Endothelial cell (in vitro differentiated cells): ENCODE results near the gene SMAD6. TPM values are rescaled to one million over a fixed set of nuclear protein-coding genes. Genes with fewer than 3 reads are reported as not detected.
A peak's percentile ranks its signal among the peaks of the same experiment; 100 is the strongest.

Experiments
- DNase-seq: peaks from one replicate; pipeline ENCODE4 v3.0.0; 2021; ENCODE audit warnings: low spot score
- H3K27ac Mint-ChIP-seq: one replicate; pipeline ENCODE4 v1.8.0; 2021; ENCODE audit warnings: mixed read lengths, inconsistent platforms; ENCODE audit not compliant: unreplicated experiment
- H3K27me3 Mint-ChIP-seq: one replicate; pipeline ENCODE4 v1.8.0; 2021; ENCODE audit warnings: mild to moderate bottlenecking, moderate library complexity, mixed read lengths, inconsistent platforms; ENCODE audit not compliant: unreplicated experiment
- H3K36me3 Mint-ChIP-seq: one replicate; pipeline ENCODE4 v1.8.0; 2021; ENCODE audit warnings: mild to moderate bottlenecking, low read depth, mixed read lengths, inconsistent platforms; ENCODE audit not compliant: unreplicated experiment
- H3K4me1 Mint-ChIP-seq: one replicate; pipeline ENCODE4 v1.8.0; 2021; ENCODE audit warnings: mild to moderate bottlenecking, mixed read lengths, inconsistent platforms; ENCODE audit not compliant: unreplicated experiment
- H3K4me3 Mint-ChIP-seq: one replicate; pipeline ENCODE4 v1.8.0; 2021; ENCODE audit warnings: mild to moderate bottlenecking, mixed read lengths, inconsistent platforms; ENCODE audit not compliant: unreplicated experiment
- H3K9me3 Mint-ChIP-seq: one replicate; pipeline ENCODE4 v1.8.0; 2021; ENCODE audit warnings: mixed read lengths, inconsistent platforms; ENCODE audit not compliant: unreplicated experiment
- total RNA-seq: library from RNA; stranded (reverse); fragmentation: NEBNext Ultra II Directional; extraction: Animal tissue kit (Norgen Biotek cat#: 25700); gene quantifications from one replicate; pipeline ENCODE4 v1.2.1, GENCODE V29; 2021; ENCODE audit not compliant: unreplicated experiment
- TF ChIP-seq, protein P1 (sequence below): fragments of 200-600 bp; sonication (generic); IDR thresholded peaks from one replicate; pipeline ENCODE4 v1.5.0; 2021; ENCODE audit warnings: antibody characterized with exemption; ENCODE audit not compliant: unreplicated experiment

The SMAD6 gene
- total RNA-seq, 1 donor from 2014 or later = 21.3 TPM

DNA sequence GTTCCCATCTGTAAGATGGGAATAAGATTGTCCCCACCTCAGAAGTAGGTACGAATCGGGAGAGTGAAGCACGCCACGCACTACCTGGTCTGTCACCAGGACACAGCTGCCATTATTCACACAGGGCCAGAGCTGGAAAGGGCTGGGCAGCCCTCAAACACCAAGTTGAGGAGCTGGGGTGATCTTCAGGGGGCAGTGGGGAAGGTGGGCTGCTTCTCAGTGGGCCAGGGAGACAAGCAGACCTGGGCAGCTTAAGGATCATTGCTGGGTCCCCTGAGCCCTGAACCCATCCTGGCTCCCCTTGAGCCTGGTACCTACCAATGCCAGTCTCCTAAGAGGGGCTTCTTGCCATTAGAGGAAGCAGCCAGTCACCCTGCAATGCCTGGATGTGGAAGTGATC is 82.1 kb downstream of the SMAD6 start:
- peaks cover 5% of the 10 kb centered on the region for H3K4me1 Mint-ChIP-seq
- TF ChIP-seq, protein P1, sequence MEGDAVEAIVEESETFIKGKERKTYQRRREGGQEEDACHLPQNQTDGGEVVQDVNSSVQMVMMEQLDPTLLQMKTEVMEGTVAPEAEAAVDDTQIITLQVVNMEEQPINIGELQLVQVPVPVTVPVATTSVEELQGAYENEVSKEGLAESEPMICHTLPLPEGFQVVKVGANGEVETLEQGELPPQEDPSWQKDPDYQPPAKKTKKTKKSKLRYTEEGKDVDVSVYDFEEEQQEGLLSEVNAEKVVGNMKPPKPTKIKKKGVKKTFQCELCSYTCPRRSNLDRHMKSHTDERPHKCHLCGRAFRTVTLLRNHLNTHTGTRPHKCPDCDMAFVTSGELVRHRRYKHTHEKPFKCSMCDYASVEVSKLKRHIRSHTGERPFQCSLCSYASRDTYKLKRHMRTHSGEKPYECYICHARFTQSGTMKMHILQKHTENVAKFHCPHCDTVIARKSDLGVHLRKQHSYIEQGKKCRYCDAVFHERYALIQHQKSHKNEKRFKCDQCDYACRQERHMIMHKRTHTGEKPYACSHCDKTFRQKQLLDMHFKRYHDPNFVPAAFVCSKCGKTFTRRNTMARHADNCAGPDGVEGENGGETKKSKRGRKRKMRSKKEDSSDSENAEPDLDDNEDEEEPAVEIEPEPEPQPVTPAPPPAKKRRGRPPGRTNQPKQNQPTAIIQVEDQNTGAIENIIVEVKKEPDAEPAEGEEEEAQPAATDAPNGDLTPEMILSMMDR = no peak
- H3K4me3 Mint-ChIP-seq = no peak overlapping the region
- no peak overlapping the region for H3K27ac Mint-ChIP-seq
- H3K36me3 Mint-ChIP-seq = no peaks in the 10 kb centered on the region
- H3K27me3 Mint-ChIP-seq = no peaks in the 10 kb centered on the region
- H3K9me3 Mint-ChIP-seq = no peaks in the 10 kb centered on the region
- no peak for DNase-seq

DNA sequence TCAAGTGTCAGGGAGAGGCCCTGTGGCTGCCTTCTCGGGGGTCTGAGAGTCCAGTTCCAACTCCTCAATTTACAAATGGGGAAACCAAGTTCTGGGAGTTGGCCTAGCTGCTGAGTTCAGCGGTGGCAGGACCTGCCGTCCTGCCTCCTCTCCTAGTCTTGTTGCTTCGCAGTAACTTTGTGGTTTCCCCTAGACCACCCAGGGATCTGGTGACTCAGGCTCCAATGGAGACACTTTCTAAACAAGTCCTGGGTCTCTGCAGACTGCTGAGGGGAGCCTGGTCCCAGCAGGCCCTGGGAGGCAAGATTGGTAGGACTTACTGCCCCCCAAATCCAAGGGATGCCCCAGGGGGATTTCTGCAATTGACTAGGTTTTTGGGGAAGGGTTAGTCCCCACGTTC is 83.6 kb downstream of the SMAD6 start:
- peaks cover 5% of the 10 kb centered on the region for H3K4me1 Mint-ChIP-seq
- TF ChIP-seq, protein P1 = no peak
- H3K9me3 Mint-ChIP-seq = no peaks in the 10 kb centered on the region
- no peak for DNase-seq
- no peaks in the 10 kb centered on the region for H3K36me3 Mint-ChIP-seq
- peaks cover 2% of the 10 kb centered on the region for H3K27me3 Mint-ChIP-seq
- no peak overlapping the region for H3K27ac Mint-ChIP-seq
- H3K4me3 Mint-ChIP-seq = no peak overlapping the region

DNA sequence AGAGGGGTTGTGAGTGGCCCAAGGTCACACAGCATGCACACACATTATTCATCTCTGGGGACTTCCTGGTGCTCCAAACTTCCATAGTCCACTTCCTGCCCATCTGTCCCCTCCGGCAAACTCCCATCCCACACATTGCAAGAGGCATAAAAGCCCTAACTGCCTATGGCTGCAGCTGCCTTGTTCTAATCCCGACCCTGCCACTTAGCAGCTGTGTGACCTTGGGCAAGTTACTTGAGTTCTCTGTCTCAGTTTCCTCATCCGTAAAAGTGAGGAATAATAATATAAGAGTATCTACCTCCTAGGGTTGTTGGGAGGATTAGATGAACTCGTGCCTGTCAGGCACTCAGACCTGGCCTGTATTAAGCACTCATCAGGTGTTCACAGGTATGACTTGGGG is 84.2 kb downstream of the SMAD6 start:
- Mint-ChIP-seq H3K4me3 (no peak overlapping the region), H3K27ac (peak overlapping the region; percentile 40), H3K36me3 (no peaks in the 10 kb centered on the region), H3K27me3 (peaks cover 2% of the 10 kb centered on the region), H3K4me1 (peaks cover 5% of the 10 kb centered on the region), H3K9me3 (no peaks in the 10 kb centered on the region)
- no peak for DNase-seq
- TF ChIP-seq, protein P1 = no peak

DNA sequence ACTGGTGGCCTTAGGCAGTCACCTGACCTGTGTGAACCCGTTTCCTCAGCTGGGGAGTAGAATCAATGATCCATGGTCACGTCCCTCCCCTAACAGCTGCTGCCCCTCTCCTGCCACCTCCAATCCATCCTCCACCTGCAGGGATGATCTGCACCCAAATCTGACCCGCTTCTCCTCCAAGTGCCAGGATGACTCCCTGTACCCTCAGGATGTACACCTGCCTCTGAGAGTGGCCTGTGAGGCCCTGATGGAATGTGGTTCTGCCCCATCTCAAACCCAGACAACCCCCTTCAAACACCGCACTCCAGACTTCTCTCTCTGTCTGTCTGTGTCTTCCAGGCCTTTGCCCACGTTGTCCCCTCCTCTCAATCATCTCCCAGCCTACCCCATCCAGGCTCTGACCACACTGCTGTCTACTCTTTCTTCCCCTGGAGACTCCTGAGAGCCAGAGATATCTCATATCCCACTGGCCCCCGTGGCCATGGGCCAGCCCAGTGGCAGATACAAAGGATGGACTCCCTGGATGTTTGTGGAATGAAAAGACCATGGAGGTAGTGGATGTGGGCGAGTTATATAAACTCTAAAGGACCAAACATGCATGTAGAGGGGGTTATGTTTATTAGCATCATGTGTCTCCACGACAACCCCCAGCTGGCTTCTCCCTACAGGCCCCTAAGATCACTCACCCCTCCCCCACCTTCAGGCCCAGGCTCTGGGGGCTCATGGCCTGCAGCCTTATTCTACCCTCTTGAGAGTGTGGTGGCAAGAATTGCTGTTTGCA is 84.9 kb downstream of the SMAD6 start:
- no peaks in the 10 kb centered on the region for H3K9me3 Mint-ChIP-seq
- H3K27ac Mint-ChIP-seq = no peak overlapping the region
- peaks cover 5% of the 10 kb centered on the region for H3K4me1 Mint-ChIP-seq

DNA sequence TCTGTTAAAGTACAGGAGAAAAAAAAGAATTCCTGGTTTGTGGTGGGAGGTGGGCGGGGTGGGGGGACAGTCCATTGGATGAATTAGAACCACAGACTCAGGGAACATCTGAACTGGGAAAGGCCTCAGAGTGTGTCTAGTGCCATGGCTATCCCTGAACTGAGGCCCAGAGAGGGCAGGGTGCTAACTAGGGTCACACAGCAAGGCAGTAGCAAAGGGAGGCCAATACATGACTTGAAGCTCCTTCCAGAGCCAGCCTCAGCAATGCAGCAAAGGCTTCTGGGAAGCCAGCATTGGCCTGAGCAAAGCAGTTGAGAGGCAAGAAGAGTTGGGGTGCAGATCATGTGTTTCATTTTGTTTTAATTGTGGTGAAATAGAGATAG is 85.4 kb downstream of the SMAD6 start:
- H3K4me3 Mint-ChIP-seq = no peak overlapping the region
- peaks cover 2% of the 10 kb centered on the region for H3K27me3 Mint-ChIP-seq
- H3K27ac Mint-ChIP-seq = no peak overlapping the region
- H3K4me1 Mint-ChIP-seq = peaks cover 5% of the 10 kb centered on the region
- H3K9me3 Mint-ChIP-seq = no peaks in the 10 kb centered on the region
- no peak for DNase-seq
- TF ChIP-seq, protein P1 = no peak
- H3K36me3 Mint-ChIP-seq = no peaks in the 10 kb centered on the region

More for the DNA sequence above, 84.9 kb downstream of the SMAD6 start:
- H3K4me3 Mint-ChIP-seq = peak overlapping the region; percentile 47
- TF ChIP-seq, protein P1 = no peak
- DNase-seq = no peak
- no peaks in the 10 kb centered on the region for H3K36me3 Mint-ChIP-seq
- peaks cover 2% of the 10 kb centered on the region for H3K27me3 Mint-ChIP-seq
